HEK293T (cell line): ENCODE measurements around the gene SYNE3.

Experiments used
- ARNT ChIP-seq: fragments of 450-650 bp; IDR thresholded peaks from 2 replicates; pipeline ENCODE4 v1.6.1; 2017; ENCODE audit warnings: mild to moderate bottlenecking
- CTBP1 ChIP-seq: fragments of 450-650 bp; IDR thresholded peaks from 2 replicates; pipeline ENCODE4 v1.6.1; 2016; ENCODE audit warnings: borderline replicate concordance
- ELF4 ChIP-seq: fragments of 450-650 bp; IDR thresholded peaks from 2 replicates; pipeline ENCODE4 v1.6.1; 2017; ENCODE audit warnings: antibody characterized with exemption
- FOXM1 ChIP-seq: fragments of 450-650 bp; IDR thresholded peaks from 2 replicates; pipeline ENCODE4 v1.6.1; 2017; ENCODE audit warnings: mild to moderate bottlenecking, borderline replicate concordance
- SP1 ChIP-seq: fragments of 450-650 bp; IDR thresholded peaks from 2 replicates; pipeline ENCODE4 v1.6.1; 2017
- ZNF384 ChIP-seq: fragments of 450-650 bp; IDR thresholded peaks from 2 replicates; pipeline ENCODE4 v1.6.1; 2016

GRCh38 chr14:95482627-95483308 is 33.7 kb downstream of the SYNE3 start:
- TF ChIP-seq SP1 (no peak), FOXM1 (no peak), ELF4 (no peak), ZNF384 (no peak), ARNT (no peak), CTBP1 (no peak)
